ACC112 (cell line): ENCODE measurements around the gene CDH23.
A peak's percentile ranks its signal among the peaks of the same experiment; 100 is the strongest.

ENCODE experiments used
- H2AFZ ChIP-seq: fragments of 200-600 bp; sonication (generic); one replicate; pipeline ENCODE4 v1.6.0; 2017; ENCODE audit warnings: antibody characterized with exemption, low read length; ENCODE audit not compliant: unreplicated experiment
- H3K27ac ChIP-seq: fragments of 200-600 bp; sonication (generic); 2 replicates; pipeline ENCODE4 v1.5.1; 2014; ENCODE audit warnings: low read depth, mild to moderate bottlenecking, antibody characterized with exemption, low read length, moderate library complexity
- H3K27me3 ChIP-seq: fragments of 200-600 bp; sonication (generic); 2 replicates; pipeline ENCODE4 v1.6.1; 2014; ENCODE audit warnings: mild to moderate bottlenecking, antibody characterized with exemption, low read length, moderate library complexity, mixed read lengths; ENCODE audit not compliant: insufficient read depth
- H3K36me3 ChIP-seq: fragments of 200-600 bp; sonication (generic); 2 replicates; pipeline ENCODE4 v1.6.1; 2016; ENCODE audit warnings: mild to moderate bottlenecking, antibody characterized with exemption, low read length, moderate library complexity, mixed read lengths; ENCODE audit not compliant: insufficient read depth
- H3K4me1 ChIP-seq: fragments of 200-600 bp; sonication (generic); one replicate; pipeline ENCODE4 v1.6.1; 2016; ENCODE audit warnings: low read length, mixed read lengths; ENCODE audit not compliant: insufficient read depth, unreplicated experiment, control insufficient read depth
- H3K4me3 ChIP-seq: fragments of 200-600 bp; sonication (generic); 2 replicates; pipeline ENCODE4 v1.5.1; 2014; ENCODE audit warnings: mild to moderate bottlenecking, low read depth, low read length
- H3K79me2 ChIP-seq: fragments of 200-600 bp; sonication (generic); one replicate; pipeline ENCODE4 v1.6.0; 2016; ENCODE audit warnings: low read length; ENCODE audit not compliant: control insufficient read depth, unreplicated experiment, insufficient read depth

Gene CDH23

DNA sequence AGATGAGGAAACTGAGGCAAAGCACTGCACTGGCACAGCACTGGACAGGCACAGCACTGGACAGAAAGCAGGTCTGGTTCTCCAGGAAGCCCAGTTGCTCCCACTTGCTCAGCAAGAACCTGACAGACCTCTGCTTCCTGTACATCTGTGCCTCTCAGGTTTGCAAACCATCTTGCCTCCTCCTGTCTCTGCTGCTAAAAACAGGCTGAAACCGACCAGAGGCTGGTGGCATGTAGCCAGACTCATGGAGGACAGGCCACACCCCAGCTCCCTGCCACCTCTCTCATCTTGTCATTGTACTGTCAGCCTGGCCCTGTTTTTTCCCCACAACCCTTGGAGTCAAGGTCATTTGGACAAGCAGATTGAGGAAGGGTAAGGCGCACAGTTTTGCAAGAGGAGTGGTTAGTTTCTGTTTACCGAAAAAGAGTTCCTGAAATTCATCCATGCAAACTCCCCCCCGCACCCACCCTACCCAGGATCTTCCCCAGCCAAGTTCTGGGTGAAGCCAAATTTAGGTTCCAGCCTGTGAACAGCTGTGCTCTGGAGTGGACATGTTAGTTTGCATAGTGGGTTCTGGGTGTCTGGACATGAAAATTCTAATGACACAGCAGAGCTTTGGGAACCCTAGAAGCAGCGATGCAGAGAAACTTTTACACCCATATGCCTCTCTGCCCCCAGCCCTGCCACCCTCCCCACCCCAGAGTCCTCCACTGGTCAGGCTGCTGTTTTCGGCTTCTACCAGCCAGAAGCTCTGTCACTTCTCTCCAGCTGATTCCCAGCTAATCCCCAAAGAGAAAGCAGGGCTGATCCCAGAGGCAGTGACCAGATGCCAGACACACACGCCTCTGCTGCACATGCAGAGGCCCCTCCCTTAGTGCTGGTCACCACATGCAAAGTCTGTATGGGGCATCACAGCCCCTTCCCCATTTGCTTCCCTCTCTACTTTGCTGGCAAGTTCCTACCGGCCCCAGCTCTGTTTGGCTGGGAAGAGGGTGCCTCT, 331.3 kb downstream of the CDH23 start:
- Histone ChIP-seq H3K27me3 (no peaks in the 10 kb centered on the region), H2AFZ (peak overlapping the region; percentile 25), H3K27ac (no peak overlapping the region), H3K4me3 (no peak overlapping the region), H3K4me1 (peaks cover 17% of the 10 kb centered on the region), H3K79me2 (no peaks in the 10 kb centered on the region), H3K36me3 (no peaks in the 10 kb centered on the region)

DNA sequence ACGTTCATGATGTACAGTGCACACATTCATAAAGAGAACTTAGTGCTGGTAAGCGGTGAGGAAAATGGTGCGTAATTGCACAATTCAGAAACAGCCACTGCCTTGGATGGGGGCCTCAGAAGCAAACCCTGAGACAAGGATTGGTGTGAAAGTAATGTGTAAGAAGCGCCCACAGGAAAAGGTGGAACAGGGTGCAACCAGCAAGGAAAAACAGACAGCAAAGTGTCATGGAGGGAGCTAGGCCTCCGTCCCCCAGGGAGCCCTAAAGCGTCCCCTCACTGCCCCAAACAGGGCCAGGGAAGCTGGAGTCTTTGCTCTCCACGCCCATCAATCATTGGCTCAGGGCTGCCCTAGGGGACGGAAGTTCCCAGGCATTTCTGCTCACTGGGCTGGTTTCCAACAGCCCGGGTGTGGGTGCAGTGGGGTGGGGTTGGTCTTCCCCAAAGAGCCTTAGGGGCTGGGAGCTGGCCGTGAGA, 332.5 kb downstream of the CDH23 start:
- Histone ChIP-seq H3K4me3 (no peak overlapping the region), H3K79me2 (no peaks in the 10 kb centered on the region), H2AFZ (no peak overlapping the region), H3K36me3 (no peaks in the 10 kb centered on the region), H3K27me3 (peaks cover 4% of the 10 kb centered on the region; the same call in 1 of the 2 replicates), H3K27ac (no peak overlapping the region), H3K4me1 (peaks cover 17% of the 10 kb centered on the region)

DNA sequence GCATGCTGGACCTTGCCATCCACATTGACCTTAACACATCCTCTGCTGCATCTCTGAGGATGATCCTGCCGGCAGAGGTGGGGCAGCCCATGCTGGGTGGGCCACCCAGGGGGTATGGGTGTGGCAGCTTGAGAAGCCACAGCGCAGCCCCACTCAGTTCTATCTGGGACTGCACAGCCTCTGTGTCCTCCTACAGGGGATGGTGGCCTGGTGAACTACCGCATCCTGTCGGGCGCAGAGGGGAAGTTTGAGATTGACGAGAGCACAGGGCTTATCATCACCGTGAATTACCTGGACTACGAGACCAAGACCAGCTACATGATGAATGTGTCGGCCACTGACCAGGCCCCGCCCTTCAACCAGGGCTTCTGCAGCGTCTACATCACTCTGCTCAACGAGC, 335.1 kb downstream of the CDH23 start:
- H3K4me1 ChIP-seq = peaks cover 10% of the 10 kb centered on the region
- H3K27me3 ChIP-seq = peaks cover 4% of the 10 kb centered on the region; the same call in 1 of the 2 replicates
- H3K36me3 ChIP-seq = no peaks in the 10 kb centered on the region
- H3K27ac ChIP-seq = no peak overlapping the region
- no peak overlapping the region for H2AFZ ChIP-seq
- H3K4me3 ChIP-seq = no peak overlapping the region
- no peaks in the 10 kb centered on the region for H3K79me2 ChIP-seq

DNA sequence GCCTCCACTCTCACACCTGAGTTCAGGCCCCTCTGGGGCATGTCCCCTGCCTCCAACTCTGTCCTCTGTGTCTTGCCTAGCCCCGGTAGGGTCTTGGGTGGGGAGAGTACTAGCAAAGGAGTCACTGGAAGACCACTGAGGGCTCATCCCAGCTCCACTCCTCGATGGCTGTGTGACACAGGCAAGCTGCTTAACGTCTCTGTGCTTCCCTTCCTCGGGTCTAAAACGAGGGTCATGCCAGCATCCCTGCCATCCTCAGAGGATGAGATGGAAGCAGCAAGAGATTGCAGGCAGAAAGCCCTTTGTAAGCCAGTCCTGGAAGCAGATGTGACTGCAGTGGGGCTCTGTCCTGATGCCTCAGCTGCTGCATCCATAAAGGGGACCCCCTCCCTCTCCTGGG, 338.1 kb downstream of the CDH23 start:
- no peak overlapping the region for H3K4me3 ChIP-seq
- H3K4me1 ChIP-seq = no peaks in the 10 kb centered on the region
- no peak overlapping the region for H2AFZ ChIP-seq
- no peaks in the 10 kb centered on the region for H3K36me3 ChIP-seq
- H3K27me3 ChIP-seq = peaks cover 4% of the 10 kb centered on the region; the same call in 1 of the 2 replicates
- no peak overlapping the region for H3K27ac ChIP-seq
- no peaks in the 10 kb centered on the region for H3K79me2 ChIP-seq

DNA sequence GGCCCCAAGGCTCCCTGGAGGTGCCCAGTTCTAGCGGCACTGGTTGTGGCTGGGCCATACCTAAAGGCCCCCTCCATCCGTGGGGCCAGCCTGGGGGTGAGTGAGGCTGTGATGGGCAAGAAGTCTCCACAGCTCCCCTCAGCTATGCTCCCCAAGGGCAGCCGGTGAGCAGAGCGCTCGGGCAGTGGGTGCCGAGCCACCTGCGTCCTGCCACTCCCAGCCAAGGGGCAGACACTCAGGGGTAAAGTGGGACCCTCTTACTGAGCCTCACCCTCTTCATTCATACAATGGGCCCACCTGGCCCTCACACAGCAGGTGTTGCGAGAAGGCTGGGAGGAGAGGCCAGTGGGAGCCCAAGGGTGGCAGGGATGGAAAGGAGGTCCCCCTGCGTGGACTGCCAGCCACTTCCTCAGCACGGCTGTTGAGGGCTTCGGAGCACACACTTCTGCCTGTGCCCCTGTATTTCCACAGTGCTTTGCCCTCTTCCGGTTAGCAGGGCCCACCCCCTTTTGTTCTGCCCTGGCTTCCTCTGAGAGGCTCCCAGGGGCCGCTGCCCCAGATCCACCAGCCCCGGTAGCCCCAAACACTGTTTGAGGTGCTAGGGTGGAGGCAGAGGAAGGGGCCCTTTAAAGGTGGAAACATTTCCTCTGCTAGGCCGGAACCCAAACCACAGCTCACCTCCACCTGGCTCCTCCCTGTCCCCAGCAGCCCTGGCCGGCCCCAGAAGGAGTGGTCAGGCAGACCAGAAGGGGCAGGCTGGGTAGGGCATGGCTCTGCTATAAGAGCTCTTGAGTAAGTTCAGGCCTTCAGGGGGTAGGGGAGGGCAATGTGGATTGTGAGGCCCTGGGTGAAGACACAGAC, 339.2 kb downstream of the CDH23 start:
- Histone ChIP-seq H3K27ac (no peak overlapping the region), H3K36me3 (no peaks in the 10 kb centered on the region), H3K4me1 (no peaks in the 10 kb centered on the region), H3K4me3 (no peak overlapping the region), H3K27me3 (peaks cover 4% of the 10 kb centered on the region; the same call in 1 of the 2 replicates), H2AFZ (no peak overlapping the region), H3K79me2 (no peaks in the 10 kb centered on the region)

DNA sequence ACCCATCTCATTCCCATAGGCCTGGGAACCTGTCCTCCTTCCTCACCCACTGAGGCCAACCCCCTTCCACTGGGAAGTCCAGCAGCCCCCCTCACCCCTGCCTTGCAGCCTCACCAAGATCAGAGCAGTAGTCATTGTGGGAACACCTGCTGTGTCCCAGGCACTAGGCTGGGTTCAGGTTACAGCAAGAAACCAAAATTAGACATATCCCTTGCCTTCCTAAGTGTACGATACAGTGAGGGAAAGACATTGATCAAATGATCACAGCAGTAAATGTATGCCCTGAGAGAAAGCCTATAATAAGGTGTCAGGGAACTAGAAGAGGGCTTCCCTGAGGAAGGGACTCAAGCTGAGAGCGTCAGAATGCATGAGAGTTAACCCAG, 339.8 kb downstream of the CDH23 start:
- H2AFZ ChIP-seq = no peak overlapping the region
- H3K27ac ChIP-seq = no peak overlapping the region
- H3K4me1 ChIP-seq = no peaks in the 10 kb centered on the region

DNA sequence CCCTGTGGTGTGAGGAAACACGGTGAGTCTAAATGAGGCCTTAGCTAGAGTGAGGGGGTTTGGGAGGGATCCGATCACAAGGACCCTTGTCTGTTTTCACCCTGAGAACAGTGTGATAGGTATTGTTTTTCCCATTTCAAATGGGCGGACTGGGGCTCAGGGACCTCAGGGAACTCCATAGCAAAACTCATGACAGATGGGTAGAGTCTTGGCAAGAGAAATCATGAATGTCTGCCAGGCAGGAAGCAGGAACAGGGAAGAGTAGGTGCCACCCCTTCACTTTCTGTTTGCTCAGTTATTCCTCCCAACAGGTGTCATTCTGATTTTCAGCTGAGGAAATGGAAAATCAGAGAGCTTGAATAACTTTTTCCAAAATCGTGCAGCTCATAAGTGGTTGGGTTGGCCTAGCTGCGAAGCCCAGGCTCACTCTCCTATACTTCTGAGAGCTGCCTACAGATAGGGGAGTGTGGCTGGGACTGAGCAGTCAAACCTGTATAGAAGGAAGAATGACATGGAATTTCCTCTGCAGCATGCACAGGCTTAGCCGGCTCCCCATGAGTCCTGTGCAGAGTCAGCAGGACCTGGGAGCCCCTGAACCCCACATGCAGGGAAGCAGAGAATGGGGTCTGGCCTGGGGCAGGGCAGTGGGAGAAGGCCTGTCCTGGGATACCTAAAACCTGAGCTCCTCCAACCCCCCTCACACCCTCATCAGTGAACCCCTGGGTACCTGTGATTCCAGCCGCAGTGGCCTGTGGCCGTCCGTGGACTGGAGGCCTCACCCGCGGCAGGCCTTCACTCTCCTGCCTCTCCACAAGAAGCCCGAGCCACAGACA, 340.5 kb downstream of the CDH23 start:
- no peaks in the 10 kb centered on the region for H3K4me1 ChIP-seq
- no peak overlapping the region for H2AFZ ChIP-seq
- no peaks in the 10 kb centered on the region for H3K79me2 ChIP-seq
- no peak overlapping the region for H3K27ac ChIP-seq
- H3K4me3 ChIP-seq = no peak overlapping the region
- H3K27me3 ChIP-seq = peaks cover 4% of the 10 kb centered on the region; the same call in 1 of the 2 replicates
- no peaks in the 10 kb centered on the region for H3K36me3 ChIP-seq

More for the DNA sequence above, 339.8 kb downstream of the CDH23 start:
- Histone ChIP-seq H3K4me3 (no peak overlapping the region), H3K36me3 (no peaks in the 10 kb centered on the region), H3K27me3 (peaks cover 4% of the 10 kb centered on the region; the same call in 1 of the 2 replicates), H3K79me2 (no peaks in the 10 kb centered on the region)

DNA sequence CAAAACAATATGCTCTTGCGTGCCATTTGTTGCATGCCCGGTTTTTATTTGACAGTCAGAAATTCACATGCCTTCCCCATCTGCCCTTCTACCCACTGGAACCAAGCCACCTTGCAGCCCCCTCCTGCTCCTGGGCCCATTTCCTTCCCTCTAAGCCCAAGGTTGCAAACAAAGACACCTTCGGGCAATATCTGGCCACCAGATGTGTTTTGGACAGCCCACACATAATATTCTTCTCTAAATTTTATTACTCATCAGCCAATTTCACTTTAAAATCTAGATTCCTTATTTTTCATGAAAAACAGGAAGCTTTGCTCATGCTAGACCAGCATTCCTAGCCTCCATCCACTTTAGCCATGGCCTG, 341.1 kb downstream of the CDH23 start:
- Histone ChIP-seq H3K27ac (no peak overlapping the region), H3K36me3 (no peaks in the 10 kb centered on the region), H2AFZ (no peak overlapping the region), H3K4me3 (no peak overlapping the region), H3K79me2 (no peaks in the 10 kb centered on the region), H3K27me3 (peaks cover 4% of the 10 kb centered on the region; the same call in 1 of the 2 replicates), H3K4me1 (no peaks in the 10 kb centered on the region)

DNA sequence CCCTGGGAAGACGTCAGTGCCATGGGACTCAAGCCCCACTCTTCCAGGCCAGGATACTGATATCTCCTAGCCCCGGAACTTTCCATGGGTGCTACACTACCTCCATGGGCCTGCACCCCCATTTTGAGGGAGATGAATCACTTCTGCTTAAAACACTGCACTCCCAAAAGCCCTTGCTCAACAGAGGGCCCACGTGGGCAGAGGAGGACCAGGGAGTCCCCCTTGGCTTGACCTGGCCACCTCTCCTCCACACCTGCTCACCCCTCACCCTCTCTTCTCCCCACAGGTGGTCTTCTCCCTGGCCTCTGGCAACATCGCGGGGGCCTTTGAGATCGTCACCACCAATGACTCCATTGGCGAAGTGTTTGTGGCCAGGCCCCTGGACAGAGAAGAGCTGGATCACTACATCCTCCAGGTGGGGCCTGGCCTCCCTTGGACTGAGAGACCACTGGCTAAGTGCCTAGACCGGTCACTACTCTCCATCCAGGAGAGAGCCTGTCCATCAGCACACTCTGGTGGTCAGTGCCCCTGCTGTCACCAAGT, 342.7 kb downstream of the CDH23 start:
- Histone ChIP-seq H2AFZ (no peak overlapping the region), H3K4me3 (no peak overlapping the region), H3K79me2 (no peaks in the 10 kb centered on the region), H3K4me1 (no peaks in the 10 kb centered on the region), H3K27ac (no peak overlapping the region), H3K36me3 (no peaks in the 10 kb centered on the region), H3K27me3 (no peaks in the 10 kb centered on the region)
